GM23338 (cell line): ENCODE measurements around the gene KIAA1217. TPM values are rescaled to one million over a fixed set of nuclear protein-coding genes. Genes with fewer than 3 reads are reported as not detected.

Experiments
- ATAC-seq: fragments of 200-7000 bp; cut with Tn5 transposase; 3 replicates; pipeline ENCODE4 v1.9.1; 2020
- DNase-seq: peaks from one replicate; pipeline ENCODE4 v3.0.0-alpha.2; 2015; ENCODE audit warnings: low spot score
- H2AFZ ChIP-seq: fragments of 200-600 bp; sonication (generic); 2 replicates; pipeline ENCODE4 v1.8.0; 2016; ENCODE audit warnings: antibody characterized with exemption, mild to moderate bottlenecking, moderate library complexity
- H3F3A ChIP-seq: fragments of 200-600 bp; sonication (generic); replicated peaks from 2 replicates; pipeline ENCODE4 v1.8.0; 2017; ENCODE audit warnings: antibody characterized with exemption, mixed run types, low read depth
- H3K27ac ChIP-seq: fragments of 200-600 bp; sonication (generic); 2 replicates; pipeline ENCODE4 v1.6.1; 2016; ENCODE audit warnings: low read depth
- H3K27me3 ChIP-seq: fragments of 200-600 bp; sonication (generic); 2 replicates; pipeline ENCODE4 v1.8.0; 2016; ENCODE audit warnings: mild to moderate bottlenecking, mixed run types, moderate library complexity; ENCODE audit not compliant: insufficient read depth
- H3K36me3 ChIP-seq: fragments of 200-600 bp; sonication (generic); 2 replicates; pipeline ENCODE4 v1.8.0; 2016; ENCODE audit warnings: mild to moderate bottlenecking; ENCODE audit not compliant: insufficient read depth
- H3K4me1 ChIP-seq: fragments of 200-600 bp; sonication (generic); 2 replicates; pipeline ENCODE4 v1.8.0; 2016; ENCODE audit warnings: mild to moderate bottlenecking, moderate library complexity; ENCODE audit not compliant: insufficient read depth
- H3K4me2 ChIP-seq: fragments of 200-600 bp; sonication (generic); 2 replicates; pipeline ENCODE4 v1.7.1; 2017; ENCODE audit warnings: mixed run types
- H3K4me3 ChIP-seq: fragments of 200-600 bp; sonication (generic); 2 replicates; pipeline ENCODE4 v1.6.1; 2016; ENCODE audit warnings: mixed run types
- H3K79me2 ChIP-seq: fragments of 200-600 bp; sonication (generic); replicated peaks from 2 replicates; pipeline ENCODE4 v1.8.0; 2017; ENCODE audit warnings: mild to moderate bottlenecking; ENCODE audit not compliant: insufficient read depth
- H3K9me2 ChIP-seq: fragments of 200-600 bp; sonication (generic); 2 replicates; pipeline ENCODE4 v1.8.0; 2017; ENCODE audit not compliant: insufficient read depth
- H4K20me1 ChIP-seq: fragments of 200-600 bp; sonication (generic); replicated peaks from 2 replicates; pipeline ENCODE4 v1.8.0; 2017; ENCODE audit warnings: mild to moderate bottlenecking; ENCODE audit not compliant: insufficient read depth
- H3K27ac Mint-ChIP-seq: 2 replicates; pipeline ENCODE4 v1.8.0; 2020; ENCODE audit warnings: inconsistent platforms, mild to moderate bottlenecking, moderate library complexity, mixed read lengths
- H3K27me3 Mint-ChIP-seq: 3 replicates; pipeline ENCODE4 v1.8.0; 2022; ENCODE audit warnings: low read depth, mild to moderate bottlenecking, moderate library complexity, mixed read lengths, inconsistent platforms; ENCODE audit not compliant: insufficient read depth, poor library complexity
- H3K36me3 Mint-ChIP-seq: 3 replicates; pipeline ENCODE4 v1.8.0; 2021; ENCODE audit warnings: low read depth, mild to moderate bottlenecking, inconsistent platforms, moderate library complexity, mixed read lengths
- H3K4me1 Mint-ChIP-seq: 3 replicates; pipeline ENCODE4 v1.8.0; 2020; ENCODE audit warnings: mild to moderate bottlenecking, inconsistent platforms, mixed read lengths
- H3K4me3 Mint-ChIP-seq: 3 replicates; pipeline ENCODE4 v1.8.0; 2021; ENCODE audit warnings: moderate library complexity, mild to moderate bottlenecking, inconsistent platforms, mixed read lengths
- H3K9me3 Mint-ChIP-seq: 3 replicates; pipeline ENCODE4 v1.8.0; 2020; ENCODE audit warnings: moderate library complexity, mild to moderate bottlenecking, inconsistent platforms, mixed read lengths
- CREB1 ChIP-seq: fragments of 250-450 bp; sonication (Bioruptor Pico); IDR thresholded peaks from 2 replicates; pipeline ENCODE4 v1.5.0; 2020; ENCODE audit warnings: low read depth, mild to moderate bottlenecking, moderate library complexity
- EZH2 ChIP-seq: fragments of 200-600 bp; sonication (generic); IDR thresholded peaks from one replicate; pipeline ENCODE4 v1.8.0; 2017; ENCODE audit warnings: antibody characterized with exemption, mild to moderate bottlenecking, low read depth; ENCODE audit not compliant: unreplicated experiment
- JUNB ChIP-seq: IDR thresholded peaks from one replicate; pipeline ENCODE4 v1.6.1; 2016; ENCODE audit warnings: antibody characterized with exemption; ENCODE audit not compliant: unreplicated experiment
- NANOG ChIP-seq: IDR thresholded peaks from 2 replicates; pipeline ENCODE4 v1.6.1; 2016; ENCODE audit warnings: antibody characterized with exemption, borderline replicate concordance
- POLR2AphosphoS5 ChIP-seq: IDR thresholded peaks from 2 replicates; pipeline ENCODE4 v1.6.1; 2016; ENCODE audit warnings: antibody characterized with exemption, low read depth
- REST ChIP-seq: IDR thresholded peaks from one replicate; pipeline ENCODE4 v1.6.1; 2018; ENCODE audit warnings: antibody characterized with exemption; ENCODE audit not compliant: unreplicated experiment
- STAT1 ChIP-seq: IDR thresholded peaks from one replicate; pipeline ENCODE4 v1.6.1; 2016; ENCODE audit warnings: antibody characterized with exemption; ENCODE audit not compliant: unreplicated experiment
- ZNF114 ChIP-seq: fragments of 250-450 bp; sonication (Bioruptor Pico); IDR thresholded peaks from 2 replicates; pipeline ENCODE4 v1.5.0; 2020; ENCODE audit warnings: mild to moderate bottlenecking, moderate library complexity
- ZNF331 ChIP-seq: fragments of 250-450 bp; sonication (Bioruptor Pico); IDR thresholded peaks from 2 replicates; pipeline ENCODE4 v1.5.0; 2020; ENCODE audit warnings: low read depth, mild to moderate bottlenecking, moderate library complexity
- ZNF462 ChIP-seq: fragments of 250-450 bp; sonication (Bioruptor Pico); IDR thresholded peaks from 2 replicates; pipeline ENCODE4 v1.5.0; 2020; ENCODE audit warnings: mild to moderate bottlenecking, moderate library complexity
- polyA plus RNA-seq: library from polyadenylated mRNA; unstranded; fragments of >200 nt; fragmentation: Nextera tagmentation; extraction: Ambion mirVana; gene quantifications from 2 replicates; pipeline ENCODE4 v1.2.1, GENCODE V29; 2016
- total RNA-seq: library from RNA; depleted of rRNA; stranded (reverse); fragments of >200 nt; shearing (Covaris generic); gene quantifications from 2 replicates; pipeline ENCODE4 v1.2.3, GENCODE V29; 2014
- TF ChIP-seq, protein P1 (sequence below), 2 experiments: fragments of 200-600 bp in 1 of 2; sonication (generic) in 1 of 2; conservative IDR thresholded peaks; 2 replicates each; pipeline versions ENCODE4 v1.5.1 to v1.6.1; 2016 to 2017; ENCODE audit warnings: antibody characterized with exemption in 2 of 2, low read depth in 2 of 2, mild to moderate bottlenecking in 2 of 2, moderate library complexity in 1 of 2

KIAA1217 gene
- total and polyA plus RNA-seq, 2 experiments from 2014 or later: 6.4 to 9.1 TPM

DNA sequence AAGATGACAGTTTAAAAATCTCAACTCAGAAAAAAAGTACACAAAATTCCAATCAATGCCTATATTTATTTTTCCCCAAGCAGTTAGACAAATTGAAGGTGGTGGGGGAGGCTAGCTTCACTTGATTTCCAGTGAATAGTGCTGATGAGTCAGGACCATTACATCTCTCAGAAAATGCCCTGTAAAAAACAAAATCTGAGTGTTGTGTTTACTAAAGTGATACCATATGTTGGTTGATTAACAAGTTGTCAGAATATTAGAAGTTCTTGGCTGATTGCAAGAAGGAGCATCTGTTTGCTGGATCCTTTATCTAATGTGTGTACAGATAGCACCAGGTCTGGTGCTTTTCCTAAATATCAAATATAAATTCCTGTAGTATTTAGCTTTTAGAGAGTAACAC is 31.3 kb upstream of the KIAA1217 start:
- peaks cover 19% of the 10 kb centered on the region for H3K36me3 Mint-ChIP-seq
- H3K27me3 Mint-ChIP-seq: no peaks in the 10 kb centered on the region
- no peak overlapping the region for H3K27ac Mint-ChIP-seq
- H3F3A ChIP-seq: no peaks in the 10 kb centered on the region
- H3K27ac ChIP-seq: no peak overlapping the region
- no peaks in the 10 kb centered on the region for H3K79me2 ChIP-seq
- H4K20me1 ChIP-seq: no peaks in the 10 kb centered on the region
- H3K4me3 ChIP-seq: no peak overlapping the region
- ATAC-seq (no peak), DNase-seq (no peak)
- H3K4me1 Mint-ChIP-seq: no peaks in the 10 kb centered on the region
- H3K27me3 ChIP-seq: no peaks in the 10 kb centered on the region
- H3K9me2 ChIP-seq: peaks cover 8% of the 10 kb centered on the region; the same call in 1 of the 2 replicates
- no peaks in the 10 kb centered on the region for H3K36me3 ChIP-seq
- no peak overlapping the region for H3K4me3 Mint-ChIP-seq
- H3K4me2 ChIP-seq: no peak overlapping the region
- no peaks in the 10 kb centered on the region for H3K4me1 ChIP-seq
- peaks cover 51% of the 10 kb centered on the region for H3K9me3 Mint-ChIP-seq
- no peak overlapping the region for H2AFZ ChIP-seq
- TF ChIP-seq JUNB (no peak), CREB1 (CRISPR knock-in tag) (no peak), ZNF331 (no peak), NANOG (no peak), STAT1 (no peak), ZNF462 (CRISPR knock-in tag) (no peak), ZNF114 (CRISPR knock-in tag) (no peak), POLR2AphosphoS5 (no peak), EZH2 (no peak), REST (no peak)
- TF ChIP-seq, protein P1, sequence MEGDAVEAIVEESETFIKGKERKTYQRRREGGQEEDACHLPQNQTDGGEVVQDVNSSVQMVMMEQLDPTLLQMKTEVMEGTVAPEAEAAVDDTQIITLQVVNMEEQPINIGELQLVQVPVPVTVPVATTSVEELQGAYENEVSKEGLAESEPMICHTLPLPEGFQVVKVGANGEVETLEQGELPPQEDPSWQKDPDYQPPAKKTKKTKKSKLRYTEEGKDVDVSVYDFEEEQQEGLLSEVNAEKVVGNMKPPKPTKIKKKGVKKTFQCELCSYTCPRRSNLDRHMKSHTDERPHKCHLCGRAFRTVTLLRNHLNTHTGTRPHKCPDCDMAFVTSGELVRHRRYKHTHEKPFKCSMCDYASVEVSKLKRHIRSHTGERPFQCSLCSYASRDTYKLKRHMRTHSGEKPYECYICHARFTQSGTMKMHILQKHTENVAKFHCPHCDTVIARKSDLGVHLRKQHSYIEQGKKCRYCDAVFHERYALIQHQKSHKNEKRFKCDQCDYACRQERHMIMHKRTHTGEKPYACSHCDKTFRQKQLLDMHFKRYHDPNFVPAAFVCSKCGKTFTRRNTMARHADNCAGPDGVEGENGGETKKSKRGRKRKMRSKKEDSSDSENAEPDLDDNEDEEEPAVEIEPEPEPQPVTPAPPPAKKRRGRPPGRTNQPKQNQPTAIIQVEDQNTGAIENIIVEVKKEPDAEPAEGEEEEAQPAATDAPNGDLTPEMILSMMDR (conservative IDR thresholded peaks at IDR 0.05; ENCODE audit: low read depth in 2 of 2): no peak
